MCF 10A (cell line): ENCODE results near the gene NTRK2. TPM values are rescaled to one million over a fixed set of nuclear protein-coding genes. Genes with fewer than 3 reads are reported as not detected.

Experiments
- BruUV-seq: library from RNA; stranded (reverse); fragments of 400-500 nt; replicated peaks from 2 replicates; lab custom pipeline; 2021; lab: Mats Ljungman, UMichigan
- CTCF ChIA-PET: fragments of 300-600 bp; sonication (Branson Sonifier 250); formaldehyde crosslinking; extraction: SDS; loops from one replicate; lab custom pipeline; 2021; ENCODE audit warnings: antibody characterized with exemption, inconsistent platforms; lab: Yijun Ruan, JAX
- POLR2A ChIA-PET: fragments of 300-600, 350-650 bp; sonication (Branson Sonifier 250); formaldehyde crosslinking; extraction: SDS; loops from one replicate; lab custom pipeline; 2020; ENCODE audit warnings: antibody characterized with exemption, inconsistent platforms; lab: Yijun Ruan, JAX
- DNase-seq: peaks from one replicate; pipeline ENCODE4 v3.0.0-alpha.2; 2018; ENCODE audit not compliant: unreplicated experiment
- H3K27ac Mint-ChIP-seq: one replicate; pipeline ENCODE4 v1.8.0; 2022; ENCODE audit warnings: mild to moderate bottlenecking, low read depth, mixed read lengths; ENCODE audit not compliant: unreplicated experiment
- H3K27me3 Mint-ChIP-seq: one replicate; pipeline ENCODE4 v1.8.0; 2022; ENCODE audit warnings: mixed read lengths; ENCODE audit not compliant: insufficient read depth, unreplicated experiment
- H3K36me3 Mint-ChIP-seq: one replicate; pipeline ENCODE4 v1.8.0; 2022; ENCODE audit warnings: mild to moderate bottlenecking, moderate library complexity, mixed read lengths; ENCODE audit not compliant: insufficient read depth, unreplicated experiment
- H3K4me1 Mint-ChIP-seq: one replicate; pipeline ENCODE4 v1.8.0; 2022; ENCODE audit warnings: mixed read lengths; ENCODE audit not compliant: insufficient read depth, unreplicated experiment
- H3K4me3 Mint-ChIP-seq: one replicate; pipeline ENCODE4 v1.8.0; 2022; ENCODE audit warnings: mild to moderate bottlenecking, moderate library complexity, mixed read lengths; ENCODE audit not compliant: unreplicated experiment
- H3K9me3 Mint-ChIP-seq: one replicate; pipeline ENCODE4 v1.8.0; 2022; ENCODE audit warnings: mixed read lengths; ENCODE audit not compliant: unreplicated experiment
- CTCF ChIP-seq: fragments of 200-600 bp; IDR thresholded peaks from one replicate; pipeline ENCODE4 v1.8.0; 2022; ENCODE audit warnings: antibody characterized with exemption, mild to moderate bottlenecking; ENCODE audit not compliant: unreplicated experiment
- intact Hi-C: fragments of 100-400 bp; cut with micrococcal nuclease; formaldehyde crosslinking; loops from 2 replicates; pipeline ENCODE4 v1.14.1; 2022
- total RNA-seq: library from RNA; stranded (reverse); gene quantifications from 2 replicates; pipeline ENCODE4 v1.2.3, GENCODE V29; 2022

NTRK2 gene
- total RNA-seq, 1 experiment from 2014 or later, result not detected

- Mint-ChIP-seq H3K4me3 (no peak overlapping the region), H3K27ac (no peak overlapping the region), H3K27me3 (no peaks in the 10 kb centered on the region), H3K4me1 (no peaks in the 10 kb centered on the region), H3K9me3 (no peaks in the 10 kb centered on the region), H3K36me3 (no peaks in the 10 kb centered on the region)
- ChIA-PET CTCF (interaction anchor here (0.6 to 1.6 kb wide), 4 partner anchors 25 to 489 kb away, joined by 3 to 5 read pairs (median 4); no protein-coding TSS in a partner anchor), POLR2A (interaction anchor here (0.6 to 0.7 kb wide), 3 partner anchors 535 to 1833 kb away, joined by 3 to 4 read pairs (median 3); no protein-coding TSS in a partner anchor)
- BruUV-seq, result no TSS peak
- intact Hi-C loops, result no loop called here
- DNase-seq, result no peak
- no peak for TF ChIP-seq CTCF
Measured at GRCh38 chr9:84886866-84887265, 217.3 kb downstream of the NTRK2 start.

DNA sequence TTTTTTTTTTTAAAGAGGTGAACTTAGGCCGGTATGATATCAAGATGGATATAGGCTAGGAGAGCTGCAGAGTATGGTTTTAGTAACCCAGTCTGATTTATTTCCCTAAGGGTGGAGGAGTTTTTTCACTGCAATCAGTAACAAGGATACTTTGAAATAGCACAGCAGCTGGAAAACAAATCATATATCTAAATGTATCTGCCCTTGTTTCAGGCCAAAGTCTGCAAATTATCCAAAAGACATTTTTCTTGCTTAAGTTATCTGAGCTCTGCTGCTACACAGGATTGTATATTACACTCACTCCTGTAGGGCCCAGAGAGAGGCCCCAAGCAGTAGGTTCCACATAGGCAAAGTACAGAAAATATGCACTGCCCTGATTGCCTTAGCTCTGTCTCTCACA lies 222.4 kb downstream of the NTRK2 start:
- no peak for DNase-seq
- POLR2A ChIA-PET, result interaction anchor here (0.6 kb wide), 1 partner anchor 1391 kb away, joined by 3 read pairs; the partner anchor contains the start of gene ISCA1
- no peak for TF ChIP-seq CTCF
- BruUV-seq, result no TSS peak
- Mint-ChIP-seq H3K27ac (no peak overlapping the region), H3K36me3 (no peaks in the 10 kb centered on the region), H3K27me3 (no peaks in the 10 kb centered on the region), H3K4me3 (no peak overlapping the region), H3K9me3 (no peaks in the 10 kb centered on the region), H3K4me1 (no peaks in the 10 kb centered on the region)
- CTCF ChIA-PET, result interaction anchor here (0.6 to 1.0 kb wide), 2 partner anchors 23 to 39 kb away, joined by 3 read pairs; no protein-coding TSS in a partner anchor
- intact Hi-C loops, result no loop called here

DNA sequence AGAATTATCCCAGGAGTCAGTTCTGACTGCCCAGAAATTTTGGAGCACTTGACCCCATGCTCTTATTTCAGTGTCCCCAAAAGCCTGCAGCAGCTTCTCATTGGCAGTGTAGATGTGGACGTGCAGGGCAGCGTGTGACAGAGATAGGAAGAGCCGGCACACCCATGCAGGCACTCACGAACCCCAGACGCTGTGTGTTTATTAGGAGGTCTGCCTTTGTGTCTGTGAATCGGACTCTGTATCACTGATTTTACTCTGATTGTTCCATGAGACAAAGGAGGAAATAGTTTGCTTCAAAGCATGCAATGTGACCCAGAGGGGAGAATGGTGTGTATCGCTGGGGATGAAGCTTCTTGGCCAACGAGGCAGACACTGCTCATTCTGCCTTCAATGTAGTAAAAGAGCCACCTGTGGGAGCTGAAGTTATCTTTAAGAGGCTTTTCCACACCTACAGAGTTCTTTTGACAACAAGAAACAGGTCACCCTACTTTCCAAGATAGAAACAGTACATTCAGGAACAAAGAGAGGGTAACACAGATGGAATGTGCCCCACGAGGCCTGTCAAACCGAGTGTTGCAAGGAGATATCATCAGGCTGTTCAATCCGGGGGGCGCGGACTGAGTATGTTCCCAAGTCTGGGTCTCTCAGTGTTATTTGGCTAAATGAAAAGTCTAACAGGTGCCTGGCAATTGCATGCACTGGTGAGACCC lies 224.0 kb downstream of the NTRK2 start:
- Mint-ChIP-seq H3K36me3 (no peaks in the 10 kb centered on the region), H3K4me3 (no peak overlapping the region), H3K27me3 (no peaks in the 10 kb centered on the region), H3K9me3 (no peaks in the 10 kb centered on the region), H3K27ac (no peak overlapping the region), H3K4me1 (no peaks in the 10 kb centered on the region)
- BruUV-seq, result no TSS peak
- ChIA-PET POLR2A (no interaction called here), CTCF (interaction anchor here (0.5 kb wide), 1 partner anchor 35 kb away, joined by 4 read pairs; no protein-coding TSS in a partner anchor)
- no peak for DNase-seq
- intact Hi-C loops, result no loop called here
- TF ChIP-seq CTCF, result no peak

DNA sequence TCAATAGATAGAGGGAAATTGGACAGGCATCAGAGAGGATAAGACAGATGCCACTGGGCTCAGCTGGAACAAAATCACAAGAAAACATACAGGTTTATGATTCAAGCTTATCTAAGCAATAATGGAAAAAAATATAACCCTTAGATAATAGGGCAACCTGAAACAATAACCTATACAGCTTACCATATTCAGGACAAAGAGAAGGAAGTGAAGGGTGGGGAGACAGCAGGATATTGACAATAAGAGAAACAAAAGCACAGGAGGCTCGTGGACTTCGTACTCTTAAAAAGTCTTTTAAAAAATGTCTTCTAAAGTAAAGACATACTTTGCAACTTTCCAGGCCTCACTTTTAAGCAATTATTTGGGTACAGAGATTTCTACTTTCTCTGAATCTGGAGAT lies 225.3 kb downstream of the NTRK2 start:
- POLR2A ChIA-PET, result no interaction called here
- CTCF ChIA-PET, result no interaction called here
- DNase-seq, result no peak
- Mint-ChIP-seq H3K27ac (no peak overlapping the region), H3K9me3 (no peaks in the 10 kb centered on the region), H3K27me3 (no peaks in the 10 kb centered on the region), H3K36me3 (no peaks in the 10 kb centered on the region), H3K4me1 (no peaks in the 10 kb centered on the region), H3K4me3 (no peak overlapping the region)
- no TSS peak for BruUV-seq
- intact Hi-C loops, result no loop called here
- TF ChIP-seq CTCF, result no peak
